A549 (cell line): ENCODE measurements around the gene ITGAV.

Experiments used
- CTCF ChIP-seq: fragments of >200 bp; sonication (Bioruptor Twin); formaldehyde crosslinking; IDR thresholded peaks from 3 replicates; pipeline ENCODE4 v1.5.1; 2016
- ELK1 ChIP-seq: fragments of 150-350 bp; IDR thresholded peaks from 2 replicates; pipeline ENCODE4 v1.6.1; 2014; ENCODE audit warnings: low read depth, mild to moderate bottlenecking, low read length
- JUNB ChIP-seq: fragments of >200 bp; sonication (Bioruptor Twin); formaldehyde crosslinking; IDR thresholded peaks from 2 replicates; pipeline ENCODE4 v1.6.1; 2016
- KDM5A ChIP-seq: fragments of 200-600 bp; sonication (generic); IDR thresholded peaks from 2 replicates; pipeline ENCODE4 v1.6.1; 2016; ENCODE audit warnings: antibody characterized with exemption, mild to moderate bottlenecking
- TP53 ChIP-seq: fragments of 250-450 bp; sonication (Bioruptor Pico); IDR thresholded peaks from 2 replicates; pipeline ENCODE4 v1.5.0; 2021; ENCODE audit warnings: mild to moderate bottlenecking, moderate library complexity

- TF ChIP-seq JUNB (peak; percentile 69), CTCF (no peak), TP53 (CRISPR knock-in tag) (no peak), ELK1 (no peak), KDM5A (no peak)
These were observed 19.3 kb upstream of the ITGAV start for GRCh38 chr2:186570604-186571003.
